ENCODE results near the gene CUEDC1.

DNA sequence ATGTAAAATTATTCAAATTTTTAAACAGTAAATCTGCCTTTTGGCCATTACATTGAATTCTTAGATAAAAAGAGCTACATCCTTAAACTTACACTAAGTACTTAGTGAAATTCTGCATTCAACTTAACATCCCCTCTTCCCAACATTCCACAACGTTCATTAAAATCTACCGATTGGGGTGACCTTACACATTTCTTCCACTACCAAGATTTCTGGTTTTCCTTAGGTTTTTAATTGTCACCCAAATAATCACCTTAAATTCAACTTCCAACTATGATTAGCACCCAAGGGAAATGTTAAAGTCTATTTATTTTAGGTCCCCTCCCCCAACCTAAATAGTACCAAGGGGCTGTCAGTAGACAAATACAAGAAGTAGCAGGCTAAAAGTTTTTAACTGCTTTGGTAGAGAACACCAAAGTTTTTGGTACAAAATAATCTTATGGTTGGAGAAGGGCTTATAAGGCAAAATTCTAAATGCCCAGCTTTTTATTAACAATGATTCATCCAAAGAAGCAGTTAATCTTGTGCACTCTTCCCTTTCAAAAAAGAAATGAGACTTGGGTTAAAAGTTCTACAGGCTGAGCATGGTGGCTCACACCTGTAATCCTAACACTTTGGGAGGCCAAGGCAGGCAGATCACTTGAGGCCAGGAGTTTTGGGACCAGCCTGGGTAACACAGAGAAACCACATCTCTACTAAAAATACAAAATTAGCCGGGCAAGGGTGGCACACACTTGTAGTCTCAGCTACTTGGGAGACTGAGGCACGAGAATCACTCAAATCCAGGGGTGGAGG is 47.1 kb upstream of the CUEDC1 start:
- no peak for TF ChIP-seq POLR2A (IDR thresholded peaks at IDR 0.05)
- TF ChIP-seq, protein P1, sequence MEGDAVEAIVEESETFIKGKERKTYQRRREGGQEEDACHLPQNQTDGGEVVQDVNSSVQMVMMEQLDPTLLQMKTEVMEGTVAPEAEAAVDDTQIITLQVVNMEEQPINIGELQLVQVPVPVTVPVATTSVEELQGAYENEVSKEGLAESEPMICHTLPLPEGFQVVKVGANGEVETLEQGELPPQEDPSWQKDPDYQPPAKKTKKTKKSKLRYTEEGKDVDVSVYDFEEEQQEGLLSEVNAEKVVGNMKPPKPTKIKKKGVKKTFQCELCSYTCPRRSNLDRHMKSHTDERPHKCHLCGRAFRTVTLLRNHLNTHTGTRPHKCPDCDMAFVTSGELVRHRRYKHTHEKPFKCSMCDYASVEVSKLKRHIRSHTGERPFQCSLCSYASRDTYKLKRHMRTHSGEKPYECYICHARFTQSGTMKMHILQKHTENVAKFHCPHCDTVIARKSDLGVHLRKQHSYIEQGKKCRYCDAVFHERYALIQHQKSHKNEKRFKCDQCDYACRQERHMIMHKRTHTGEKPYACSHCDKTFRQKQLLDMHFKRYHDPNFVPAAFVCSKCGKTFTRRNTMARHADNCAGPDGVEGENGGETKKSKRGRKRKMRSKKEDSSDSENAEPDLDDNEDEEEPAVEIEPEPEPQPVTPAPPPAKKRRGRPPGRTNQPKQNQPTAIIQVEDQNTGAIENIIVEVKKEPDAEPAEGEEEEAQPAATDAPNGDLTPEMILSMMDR (IDR thresholded peaks at IDR 0.05), result no peak
